H1 (cell line): Measurements from ENCODE around the gene DMRT1.

Source experiments
- EZH2 ChIP-seq: fragments of 200-600 bp; sonication (generic); IDR thresholded peaks from 2 replicates; pipeline ENCODE4 v1.7.1; 2012; ENCODE audit warnings: low read depth, mild to moderate bottlenecking, moderate library complexity, low read length, inconsistent platforms; ENCODE audit not compliant: severe bottlenecking
- JUND ChIP-seq: IDR thresholded peaks from 2 replicates; pipeline ENCODE4 v1.6.1; 2011; ENCODE audit warnings: mild to moderate bottlenecking, improper control_type of control experiment, low read length
- POLR2AphosphoS5 ChIP-seq: IDR thresholded peaks from 2 replicates; pipeline ENCODE4 v1.6.1; 2011; ENCODE audit warnings: low read depth, low read length
- TF ChIP-seq, protein P1 (sequence below), 3 experiments: IDR thresholded peaks; 1 replicate in 2 of 3; 2 replicates in 1 of 3; pipeline versions ENCODE4 v1.5.1 to v1.6.1; 2011; ENCODE audit warnings: low read length in 3 of 3, mild to moderate bottlenecking in 3 of 3, inconsistent platforms in 2 of 3, low read depth in 1 of 3, moderate library complexity in 1 of 3; ENCODE audit not compliant: insufficient read depth in 1 of 3; ENCODE audit errors: control extremely low read depth in 1 of 3
- TF ChIP-seq, protein P2 (sequence below): IDR thresholded peaks from 2 replicates; pipeline ENCODE4 v1.6.1; 2012; ENCODE audit warnings: inconsistent platforms

DNA sequence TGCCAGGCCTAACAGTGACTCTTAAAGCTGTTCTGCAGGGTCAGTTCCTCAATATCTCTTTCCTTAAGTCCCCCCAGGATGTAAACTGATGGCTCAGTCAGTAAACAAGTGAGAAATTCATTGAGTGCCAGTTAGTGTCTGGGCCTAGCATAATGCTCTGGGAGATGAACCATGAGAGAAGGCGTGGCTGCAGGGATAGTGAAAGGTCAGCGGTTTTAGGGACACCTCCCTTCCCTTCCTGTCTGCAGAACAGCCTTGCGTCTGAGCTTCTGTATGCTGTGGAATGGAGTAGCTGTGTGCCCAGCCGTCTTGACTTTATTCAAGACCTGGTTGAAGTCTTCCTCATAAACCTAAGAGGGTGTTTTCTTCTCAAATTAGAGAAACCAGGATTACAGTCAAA is 88.2 kb downstream of the DMRT1 start:
- TF ChIP-seq EZH2 (no peak), JUND (no peak), POLR2AphosphoS5 (no peak)
- TF ChIP-seq, protein P1, sequence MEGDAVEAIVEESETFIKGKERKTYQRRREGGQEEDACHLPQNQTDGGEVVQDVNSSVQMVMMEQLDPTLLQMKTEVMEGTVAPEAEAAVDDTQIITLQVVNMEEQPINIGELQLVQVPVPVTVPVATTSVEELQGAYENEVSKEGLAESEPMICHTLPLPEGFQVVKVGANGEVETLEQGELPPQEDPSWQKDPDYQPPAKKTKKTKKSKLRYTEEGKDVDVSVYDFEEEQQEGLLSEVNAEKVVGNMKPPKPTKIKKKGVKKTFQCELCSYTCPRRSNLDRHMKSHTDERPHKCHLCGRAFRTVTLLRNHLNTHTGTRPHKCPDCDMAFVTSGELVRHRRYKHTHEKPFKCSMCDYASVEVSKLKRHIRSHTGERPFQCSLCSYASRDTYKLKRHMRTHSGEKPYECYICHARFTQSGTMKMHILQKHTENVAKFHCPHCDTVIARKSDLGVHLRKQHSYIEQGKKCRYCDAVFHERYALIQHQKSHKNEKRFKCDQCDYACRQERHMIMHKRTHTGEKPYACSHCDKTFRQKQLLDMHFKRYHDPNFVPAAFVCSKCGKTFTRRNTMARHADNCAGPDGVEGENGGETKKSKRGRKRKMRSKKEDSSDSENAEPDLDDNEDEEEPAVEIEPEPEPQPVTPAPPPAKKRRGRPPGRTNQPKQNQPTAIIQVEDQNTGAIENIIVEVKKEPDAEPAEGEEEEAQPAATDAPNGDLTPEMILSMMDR (IDR thresholded peaks at IDR 0.05; ENCODE audit: control extremely low read depth in 1 of 3, insufficient read depth in 1 of 3, low read depth in 1 of 3, low read length in 3 of 3): no peak
- TF ChIP-seq, protein P2, sequence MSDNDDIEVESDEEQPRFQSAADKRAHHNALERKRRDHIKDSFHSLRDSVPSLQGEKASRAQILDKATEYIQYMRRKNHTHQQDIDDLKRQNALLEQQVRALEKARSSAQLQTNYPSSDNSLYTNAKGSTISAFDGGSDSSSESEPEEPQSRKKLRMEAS: no peak
